Astrocyte (in vitro differentiated cells and primary cell): ENCODE measurements around the gene HECW1. TPM values are rescaled to one million over a fixed set of nuclear protein-coding genes. Genes with fewer than 3 reads are reported as not detected.

Experiments
- DNase-seq: peaks from one replicate; pipeline ENCODE4 v3.0.0-alpha.2; 2010; ENCODE audit warnings: low read depth
- FAIRE-seq: peaks from 2 replicates; lab custom pipeline; 2011; peaks lifted over from hg19 to GRCh38; lab: Jason Lieb, UNC
- H2AFZ ChIP-seq: 2 replicates; pipeline ENCODE4 v1.6.0; 2012; ENCODE audit warnings: low read depth, low read length, inconsistent platforms
- H3K27ac ChIP-seq: 2 replicates; pipeline ENCODE4 v1.5.1; 2011; ENCODE audit warnings: low read depth, low read length, inconsistent platforms
- H3K27me3 ChIP-seq: 2 replicates; pipeline ENCODE4 v1.6.0; 2011; ENCODE audit warnings: low read length, inconsistent platforms; ENCODE audit not compliant: insufficient read depth
- H3K36me3 ChIP-seq: 2 replicates; pipeline ENCODE4 v1.5.1; 2011; ENCODE audit warnings: low read length, inconsistent platforms; ENCODE audit not compliant: insufficient read depth
- H3K4me1 ChIP-seq: 2 replicates; pipeline ENCODE4 v1.5.1; 2011; ENCODE audit warnings: low read length, inconsistent platforms; ENCODE audit not compliant: insufficient read depth
- H3K4me2 ChIP-seq: 2 replicates; pipeline ENCODE4 v1.6.0; 2012; ENCODE audit warnings: low read length, inconsistent platforms
- H3K4me3 ChIP-seq: 2 replicates; pipeline ENCODE4 v1.5.1; 2011; ENCODE audit warnings: low read depth, mild to moderate bottlenecking, low read length, inconsistent platforms; ENCODE audit not compliant: insufficient read depth
- H3K79me2 ChIP-seq: 2 replicates; pipeline ENCODE4 v1.6.0; 2012; ENCODE audit warnings: mild to moderate bottlenecking, low read length, inconsistent platforms; ENCODE audit not compliant: insufficient read depth
- H3K9ac ChIP-seq: 2 replicates; pipeline ENCODE4 v1.6.0; 2012; ENCODE audit warnings: mild to moderate bottlenecking, low read length, inconsistent platforms
- H3K9me3 ChIP-seq: 2 replicates; pipeline ENCODE4 v1.5.1; 2012; ENCODE audit warnings: low read depth, mild to moderate bottlenecking, low read length, inconsistent platforms; ENCODE audit not compliant: insufficient read depth
- H4K20me1 ChIP-seq: 2 replicates; pipeline ENCODE4 v1.6.0; 2012; ENCODE audit warnings: low read length, inconsistent platforms; ENCODE audit not compliant: insufficient read depth
- H3K27ac Mint-ChIP-seq: one replicate; pipeline ENCODE4 v1.8.0; 2021; ENCODE audit warnings: mild to moderate bottlenecking, mixed read lengths; ENCODE audit not compliant: unreplicated experiment
- H3K27me3 Mint-ChIP-seq: one replicate; pipeline ENCODE4 v1.8.0; 2021; ENCODE audit warnings: low read depth, mixed read lengths; ENCODE audit not compliant: unreplicated experiment
- H3K36me3 Mint-ChIP-seq: one replicate; pipeline ENCODE4 v1.8.0; 2021; ENCODE audit warnings: low read depth, mixed read lengths; ENCODE audit not compliant: unreplicated experiment
- H3K4me1 Mint-ChIP-seq: one replicate; pipeline ENCODE4 v1.8.0; 2021; ENCODE audit warnings: low read depth, mixed read lengths; ENCODE audit not compliant: unreplicated experiment
- H3K4me3 Mint-ChIP-seq: one replicate; pipeline ENCODE4 v1.8.0; 2021; ENCODE audit warnings: mild to moderate bottlenecking, moderate library complexity, mixed read lengths; ENCODE audit not compliant: unreplicated experiment
- H3K9me3 Mint-ChIP-seq: one replicate; pipeline ENCODE4 v1.8.0; 2021; ENCODE audit warnings: mild to moderate bottlenecking, mixed read lengths; ENCODE audit not compliant: unreplicated experiment
- EZH2 ChIP-seq: IDR thresholded peaks from 2 replicates; pipeline ENCODE4 v1.6.1; 2012; ENCODE audit warnings: mild to moderate bottlenecking, low read length, inconsistent platforms; ENCODE audit not compliant: insufficient read depth
- total RNA-seq: library from RNA; stranded (reverse); gene quantifications from 2 replicates; pipeline ENCODE4 v1.2.1, GENCODE V29; 2021
- TF ChIP-seq, protein P1 (sequence below): IDR thresholded peaks from 2 replicates; pipeline ENCODE4 v1.5.1; 2011; ENCODE audit warnings: low read depth, mild to moderate bottlenecking, inconsistent platforms, low read length, moderate library complexity; ENCODE audit not compliant: insufficient read depth

HECW1 gene
- total RNA-seq, 1 donor from 2014 or later = 3.3 TPM

DNA sequence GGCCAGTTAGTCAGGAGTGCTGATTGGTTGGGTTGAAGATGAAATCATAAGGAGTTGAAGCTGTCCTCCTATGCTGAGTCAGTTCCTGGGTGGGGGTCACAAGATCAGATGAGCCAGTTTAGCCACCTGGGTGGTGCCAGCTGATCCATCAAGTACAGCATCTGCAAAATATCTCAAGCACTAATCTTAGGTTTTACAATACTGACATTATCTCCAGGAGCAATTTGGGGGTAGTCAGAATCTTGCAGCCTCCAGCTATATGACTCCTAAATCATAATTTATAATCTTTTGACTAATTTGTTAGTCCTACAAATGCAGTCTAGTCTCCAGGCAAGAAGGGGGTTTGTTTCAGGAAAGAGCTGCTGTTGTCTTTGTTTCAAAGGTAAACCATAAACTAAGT lies 286.4 kb downstream of the HECW1 start:
- Mint-ChIP-seq H3K4me1 (peaks cover 12% of the 10 kb centered on the region), H3K36me3 (peaks cover 1% of the 10 kb centered on the region), H3K9me3 (no peaks in the 10 kb centered on the region), H3K27me3 (no peaks in the 10 kb centered on the region), H3K27ac (no peak overlapping the region), H3K4me3 (no peak overlapping the region)
- TF ChIP-seq, protein P1, sequence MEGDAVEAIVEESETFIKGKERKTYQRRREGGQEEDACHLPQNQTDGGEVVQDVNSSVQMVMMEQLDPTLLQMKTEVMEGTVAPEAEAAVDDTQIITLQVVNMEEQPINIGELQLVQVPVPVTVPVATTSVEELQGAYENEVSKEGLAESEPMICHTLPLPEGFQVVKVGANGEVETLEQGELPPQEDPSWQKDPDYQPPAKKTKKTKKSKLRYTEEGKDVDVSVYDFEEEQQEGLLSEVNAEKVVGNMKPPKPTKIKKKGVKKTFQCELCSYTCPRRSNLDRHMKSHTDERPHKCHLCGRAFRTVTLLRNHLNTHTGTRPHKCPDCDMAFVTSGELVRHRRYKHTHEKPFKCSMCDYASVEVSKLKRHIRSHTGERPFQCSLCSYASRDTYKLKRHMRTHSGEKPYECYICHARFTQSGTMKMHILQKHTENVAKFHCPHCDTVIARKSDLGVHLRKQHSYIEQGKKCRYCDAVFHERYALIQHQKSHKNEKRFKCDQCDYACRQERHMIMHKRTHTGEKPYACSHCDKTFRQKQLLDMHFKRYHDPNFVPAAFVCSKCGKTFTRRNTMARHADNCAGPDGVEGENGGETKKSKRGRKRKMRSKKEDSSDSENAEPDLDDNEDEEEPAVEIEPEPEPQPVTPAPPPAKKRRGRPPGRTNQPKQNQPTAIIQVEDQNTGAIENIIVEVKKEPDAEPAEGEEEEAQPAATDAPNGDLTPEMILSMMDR = no peak
- TF ChIP-seq EZH2 = no peak
- no peaks in the 10 kb centered on the region for H3K9me3 ChIP-seq
- no peaks in the 10 kb centered on the region for H3K27me3 ChIP-seq
- no peak overlapping the region for H2AFZ ChIP-seq
- no peak overlapping the region for H3K4me2 ChIP-seq
- FAIRE-seq (no peak), DNase-seq (no peak)
- H3K9ac ChIP-seq = no peak overlapping the region
- H3K36me3 ChIP-seq = no peaks in the 10 kb centered on the region
- H3K79me2 ChIP-seq = no peaks in the 10 kb centered on the region
- H4K20me1 ChIP-seq = no peaks in the 10 kb centered on the region
- H3K4me1 ChIP-seq = no peaks in the 10 kb centered on the region
- no peak overlapping the region for H3K4me3 ChIP-seq
- H3K27ac ChIP-seq = no peak overlapping the region

DNA sequence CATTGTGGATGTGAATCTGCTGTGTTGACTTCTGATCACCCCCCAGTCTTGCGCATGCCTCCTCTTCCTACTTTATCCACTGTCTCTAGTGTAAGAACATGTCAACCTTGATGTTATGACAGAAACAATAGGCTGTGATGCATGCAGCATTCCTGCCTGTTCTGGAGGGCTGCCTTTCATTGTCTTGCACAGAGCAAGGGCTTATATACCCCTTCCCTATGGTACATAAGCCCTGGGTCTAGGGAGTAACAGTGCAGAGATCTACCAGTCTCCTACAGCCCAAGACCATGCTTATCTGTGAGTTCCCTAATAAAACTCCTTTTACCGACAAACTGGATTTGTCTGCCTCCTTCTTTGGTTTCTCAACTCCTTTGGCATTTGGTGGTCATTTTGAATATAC lies 293.5 kb downstream of the HECW1 start:
- Mint-ChIP-seq H3K27ac (no peak overlapping the region), H3K4me3 (no peak overlapping the region), H3K4me1 (peaks cover 1% of the 10 kb centered on the region), H3K36me3 (peaks cover 4% of the 10 kb centered on the region), H3K9me3 (peaks cover 4% of the 10 kb centered on the region), H3K27me3 (no peaks in the 10 kb centered on the region)
- Histone ChIP-seq H4K20me1 (no peaks in the 10 kb centered on the region), H3K27me3 (no peaks in the 10 kb centered on the region), H3K9me3 (no peaks in the 10 kb centered on the region), H3K4me1 (no peaks in the 10 kb centered on the region), H3K36me3 (no peaks in the 10 kb centered on the region), H3K4me3 (no peak overlapping the region), H2AFZ (no peak overlapping the region), H3K4me2 (no peak overlapping the region), H3K79me2 (no peaks in the 10 kb centered on the region), H3K27ac (no peak overlapping the region), H3K9ac (no peak overlapping the region)
- TF ChIP-seq, protein P1 = no peak
- TF ChIP-seq EZH2 = no peak
- FAIRE-seq (no peak), DNase-seq (no peak)

DNA sequence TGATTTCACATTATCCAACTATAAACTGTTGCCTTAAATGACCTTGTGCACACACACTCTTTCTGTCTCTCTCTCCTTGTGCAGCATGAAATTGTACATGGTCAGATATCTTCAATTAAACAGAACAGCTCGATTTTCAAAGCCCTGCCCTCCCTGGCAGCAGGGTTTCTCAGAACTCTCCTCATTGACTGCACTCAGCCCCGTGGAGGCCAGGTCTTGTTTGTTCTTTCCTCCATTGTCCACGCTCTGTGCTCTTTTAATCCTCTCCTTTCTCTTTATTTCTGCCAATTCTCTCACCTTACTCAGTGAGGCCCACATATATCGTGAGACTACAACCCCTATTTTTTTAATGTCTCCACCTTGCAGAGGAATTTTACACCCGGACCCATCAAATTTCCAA lies 294.5 kb downstream of the HECW1 start:
- TF ChIP-seq, protein P1 = no peak
- TF ChIP-seq EZH2 = no peak
- no peak overlapping the region for H3K4me2 ChIP-seq
- H4K20me1 ChIP-seq = no peaks in the 10 kb centered on the region
- H3K79me2 ChIP-seq = no peaks in the 10 kb centered on the region
- no peaks in the 10 kb centered on the region for H3K27me3 Mint-ChIP-seq
- DNase-seq = no peak
- no peak overlapping the region for H3K4me3 Mint-ChIP-seq
- no peak overlapping the region for H3K9ac ChIP-seq
- H3K27ac Mint-ChIP-seq = no peak overlapping the region
- H3K4me3 ChIP-seq = no peak overlapping the region
- no peaks in the 10 kb centered on the region for H3K27me3 ChIP-seq
- no peaks in the 10 kb centered on the region for H3K9me3 ChIP-seq
- H3K27ac ChIP-seq = no peak overlapping the region
- H2AFZ ChIP-seq = no peak overlapping the region
- H3K9me3 Mint-ChIP-seq = peaks cover 4% of the 10 kb centered on the region
- H3K36me3 Mint-ChIP-seq = peaks cover 2% of the 10 kb centered on the region
- FAIRE-seq = no peak
- no peaks in the 10 kb centered on the region for H3K36me3 ChIP-seq
- no peaks in the 10 kb centered on the region for H3K4me1 ChIP-seq
- H3K4me1 Mint-ChIP-seq = peaks cover 1% of the 10 kb centered on the region
